GM18909 (cell line): ENCODE data around the gene RNF31.
"Not testable (repeated sequence)": the region's sequence is repeated elsewhere in the genome, so short reads cannot be mapped to it uniquely, and the experiment has no call there.

Source experiments
- ATAC-seq: cut with Tn5 transposase; IDR thresholded peaks from one replicate; pipeline ENCODE4 v1.9.1; 2021; ENCODE audit warnings: mild to moderate bottlenecking; ENCODE audit not compliant: unreplicated experiment, poor library complexity

The RNF31 gene

GRCh38 chr14:24146978-24147760, at the start of gene RNF31:
TSS of gene RNF31 (plus strand) at chr14:24147498. CDS start at chr14:24147699, 201 bp downstream.
- ATAC-seq: peak; percentile 82

- ATAC-seq: no peak
Observed at GRCh38 chr14:24098229-24098926, 48.9 kb upstream of the RNF31 start.

- no peak for ATAC-seq
Observed at GRCh38 chr14:24098927-24099813, 48.1 kb upstream of the RNF31 start.

- no peak for ATAC-seq
Observed at GRCh38 chr14:24100197-24100981, 46.9 kb upstream of the RNF31 start.

DNA sequence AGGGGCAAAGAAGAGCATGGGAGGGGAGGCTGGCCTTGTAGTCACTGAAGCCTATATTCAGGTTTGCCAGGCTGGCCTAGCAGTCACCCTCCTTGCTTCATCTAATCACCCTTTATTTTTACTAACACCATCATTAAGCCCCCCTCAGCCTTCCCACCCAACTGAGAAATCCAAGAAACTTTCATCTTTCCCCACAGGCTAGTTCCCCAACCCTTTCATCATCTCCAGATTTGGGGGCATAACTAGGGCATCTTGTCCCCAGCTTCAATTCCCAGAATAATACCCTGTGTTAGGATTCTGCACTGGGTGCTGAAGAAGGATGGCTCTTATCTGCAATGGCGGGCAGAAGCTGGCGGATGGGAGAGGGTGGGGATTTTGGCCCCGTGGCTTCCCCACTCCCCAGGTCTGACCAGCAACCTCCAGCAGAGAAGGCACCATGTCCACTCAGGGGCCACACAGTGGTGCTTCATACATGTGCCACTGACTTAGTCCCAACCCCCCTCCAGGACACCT, 46.3 kb upstream of the RNF31 start:
- ATAC-seq: no peak

DNA sequence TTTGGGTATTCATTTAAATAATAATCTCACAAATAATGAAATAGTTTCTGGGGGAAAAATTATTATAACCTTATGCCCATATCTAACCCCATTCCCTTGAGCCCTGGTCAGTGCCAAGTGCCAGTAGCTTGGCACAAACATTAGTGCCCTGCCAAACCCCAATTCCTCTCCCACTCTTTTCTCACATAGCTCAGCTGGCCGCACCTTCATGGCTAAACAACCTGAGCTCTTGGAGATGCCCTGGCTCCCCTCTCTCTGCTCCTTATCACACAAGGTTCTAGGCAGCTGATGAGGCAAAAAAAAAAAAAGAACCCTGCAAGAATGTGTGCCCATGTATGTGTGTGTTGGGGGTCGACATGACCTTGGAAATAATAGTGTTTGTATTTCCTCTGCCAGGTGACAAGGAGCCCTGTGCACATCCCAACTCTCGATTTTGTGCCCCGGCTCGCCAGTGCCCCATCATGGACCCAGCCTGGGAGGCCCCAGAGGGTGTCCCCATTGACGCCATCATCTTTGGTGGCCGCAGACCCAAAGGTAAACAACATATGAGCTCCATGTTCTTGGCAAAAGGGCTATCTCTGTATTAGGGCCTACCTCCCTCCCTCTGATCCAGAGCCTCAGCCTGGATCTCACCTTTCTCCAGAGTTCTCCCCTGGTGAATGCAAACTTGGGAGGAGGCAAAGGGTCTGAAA, 44.8 kb upstream of the RNF31 start:
- no peak for ATAC-seq

DNA sequence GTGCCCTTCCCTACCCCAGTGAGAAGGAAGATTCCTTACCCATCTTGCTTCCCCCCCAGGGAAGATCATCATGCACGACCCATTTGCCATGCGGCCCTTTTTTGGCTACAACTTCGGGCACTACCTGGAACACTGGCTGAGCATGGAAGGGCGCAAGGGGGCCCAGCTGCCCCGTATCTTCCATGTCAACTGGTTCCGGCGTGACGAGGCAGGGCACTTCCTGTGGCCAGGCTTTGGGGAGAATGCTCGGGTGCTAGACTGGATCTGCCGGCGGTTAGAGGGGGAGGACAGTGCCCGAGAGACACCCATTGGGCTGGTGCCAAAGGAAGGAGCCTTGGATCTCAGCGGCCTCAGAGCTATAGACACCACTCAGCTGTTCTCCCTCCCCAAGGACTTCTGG, 43.8 kb upstream of the RNF31 start:
- ATAC-seq: no peak

- not testable (repeated sequence) for ATAC-seq
Observed at GRCh38 chr14:24105609-24106239, 41.6 kb upstream of the RNF31 start.

DNA sequence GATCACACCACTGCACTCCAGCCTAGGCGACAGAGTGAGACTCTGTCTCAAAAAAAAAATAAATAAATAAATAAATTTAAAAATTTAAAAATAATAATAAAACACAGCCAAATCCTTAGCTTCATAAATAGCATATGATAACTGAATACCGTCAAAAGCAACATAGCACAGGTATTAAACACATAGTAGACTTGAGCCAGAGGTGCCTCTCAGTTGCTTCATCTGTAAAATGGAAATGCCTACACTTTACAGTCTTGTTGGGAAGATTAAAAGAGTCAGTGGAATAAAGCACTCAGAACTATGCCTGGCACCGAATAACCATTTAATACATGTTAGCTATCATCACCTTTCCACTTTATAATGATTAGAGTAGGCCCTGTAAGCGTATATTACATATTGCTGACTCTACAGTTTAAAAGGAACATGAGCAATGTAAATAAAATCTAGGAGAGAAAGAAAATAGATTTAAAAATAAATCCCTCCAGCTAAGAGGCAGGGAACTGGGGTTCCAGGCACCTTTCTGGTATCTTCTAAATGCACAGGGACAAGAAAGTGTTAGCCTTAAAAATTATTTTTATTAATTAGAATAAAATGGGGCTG, 40.5 kb upstream of the RNF31 start:
- no peak for ATAC-seq

DNA sequence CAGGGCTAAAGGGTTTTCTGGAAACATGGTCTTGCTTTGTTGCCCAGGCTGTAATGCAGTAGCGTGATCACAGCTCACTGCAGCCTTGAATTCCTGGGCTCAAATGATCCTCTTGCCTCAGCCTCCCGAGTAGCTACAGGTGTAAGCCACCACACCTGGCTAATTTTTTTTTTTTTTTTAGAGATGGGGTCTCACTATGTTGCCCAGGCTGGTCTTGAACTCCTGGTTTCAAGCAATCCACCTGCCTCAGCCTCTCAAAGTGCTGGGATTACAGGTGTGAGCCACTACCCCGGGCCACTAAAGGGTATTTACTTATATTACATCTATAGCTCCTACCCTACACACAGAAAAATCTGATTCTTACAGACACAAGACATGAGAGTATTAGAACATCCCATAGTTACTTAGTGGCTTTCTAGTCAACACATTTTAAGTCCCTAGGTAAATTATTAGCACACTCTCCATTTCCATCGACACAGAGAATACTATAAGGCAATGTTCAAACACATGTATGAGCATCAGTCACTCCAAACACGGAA, 38.9 kb upstream of the RNF31 start:
- ATAC-seq: peak; percentile 36

DNA sequence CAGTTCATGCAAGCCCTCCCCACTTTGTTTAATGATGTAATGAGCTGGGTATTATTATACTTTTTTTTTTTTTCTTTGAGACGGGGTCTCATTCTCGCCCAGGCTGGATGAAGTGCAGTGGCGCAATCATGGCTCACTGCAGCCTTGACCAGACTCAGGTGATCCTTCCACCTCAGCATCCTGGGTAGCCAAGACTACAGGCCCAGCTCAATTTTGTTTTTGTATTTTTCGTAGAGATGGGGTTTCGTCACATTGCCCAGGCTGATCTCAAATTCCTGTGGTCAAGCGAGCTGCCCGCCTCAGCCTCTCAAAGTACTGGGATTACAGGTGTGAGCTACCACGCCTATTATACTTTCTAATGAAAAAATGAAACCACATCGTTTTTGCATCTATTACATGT, 37.2 kb upstream of the RNF31 start:
- no peak for ATAC-seq

GRCh38 chr14:24110523-24110922, 36.8 kb upstream of the RNF31 start:
- no peak for ATAC-seq

- ATAC-seq: peak; percentile 0
Observed at GRCh38 chr14:24113379-24113800, 33.9 kb upstream of the RNF31 start.

DNA sequence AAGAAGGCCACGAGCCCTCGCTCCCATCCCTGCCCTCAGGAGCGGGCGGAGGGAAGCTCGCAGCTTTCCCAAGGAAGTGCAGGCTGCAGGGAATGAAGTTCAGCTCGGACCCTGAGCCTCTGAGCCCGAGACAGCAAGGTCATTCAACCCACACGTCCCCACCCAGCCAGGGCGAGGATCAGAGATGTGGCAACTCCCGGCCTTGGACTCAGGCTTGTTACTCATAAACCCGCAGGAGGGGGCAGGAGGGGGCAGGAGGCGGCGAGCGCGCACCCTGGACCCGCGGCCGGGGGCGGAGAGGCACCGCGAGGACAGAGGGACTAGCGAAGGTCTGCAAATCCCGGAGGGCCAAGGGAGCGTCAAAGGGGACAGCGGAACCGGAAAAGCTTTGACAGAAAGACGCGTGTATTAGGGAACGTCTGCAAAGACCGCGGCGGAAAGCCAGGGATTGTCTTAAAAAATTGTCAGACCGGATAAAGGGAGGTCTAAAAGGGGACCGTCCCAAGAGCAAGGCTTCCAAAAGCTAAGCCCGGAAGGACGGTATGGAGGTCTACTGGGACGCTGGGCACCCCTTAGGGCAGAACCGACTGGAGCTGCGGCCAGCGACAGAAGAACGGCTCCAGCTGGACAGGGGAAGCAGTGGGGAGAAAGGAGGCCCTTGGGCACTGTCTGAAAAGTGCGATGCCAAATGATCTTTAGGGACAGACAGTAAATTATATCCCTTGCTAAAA, 33.3 kb upstream of the RNF31 start:
- ATAC-seq: peak; percentile 37

GRCh38 chr14:24114532-24115421, 32.5 kb upstream of the RNF31 start, which contains the start of the genes DCAF11 and NRL:
TSS of gene DCAF11 (plus strand) at chr14:24114777. CDS start at chr14:24115595, 818 bp downstream.
TSS of gene NRL (minus strand) at chr14:24114949. CDS start at chr14:24082848, 32,101 bp downstream.
- peak; percentile 87 for ATAC-seq

DNA sequence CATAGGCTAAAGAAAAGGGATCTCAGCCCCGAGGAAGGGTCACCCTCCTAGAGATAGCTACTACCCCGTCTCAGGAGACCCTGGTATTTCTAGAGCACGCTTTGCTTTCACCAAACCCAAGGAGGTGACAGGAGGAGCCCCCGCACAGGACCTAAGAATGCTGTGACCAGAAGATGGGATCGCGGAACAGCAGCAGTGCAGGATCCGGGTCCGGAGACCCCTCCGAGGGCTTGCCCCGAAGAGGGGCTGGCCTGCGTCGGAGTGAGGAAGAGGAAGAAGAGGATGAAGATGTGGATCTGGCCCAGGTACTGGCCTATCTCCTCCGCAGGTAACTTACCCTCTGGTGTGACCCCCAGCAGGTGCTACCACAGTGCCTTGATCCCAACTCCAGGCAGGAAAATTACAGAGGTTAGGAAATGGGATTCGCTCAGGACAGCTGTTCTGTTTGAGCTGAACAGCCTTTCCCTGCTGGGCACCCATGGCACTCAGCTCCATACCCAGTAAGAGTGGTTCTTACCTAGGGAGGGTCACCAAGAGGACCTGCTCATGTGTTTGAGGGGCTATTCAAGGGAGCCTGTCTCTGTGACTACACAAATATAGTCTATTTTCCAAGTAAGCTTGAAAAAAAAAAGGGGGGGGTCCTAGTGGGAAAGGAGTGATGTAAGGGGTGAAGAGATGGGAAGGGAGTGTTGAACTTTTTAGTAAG, 31.7 kb upstream of the RNF31 start:
- no peak for ATAC-seq
